Hepatocyte (in vitro differentiated cells): ENCODE results near the gene RBBP4. TPM values are rescaled to one million over a fixed set of nuclear protein-coding genes. Genes with fewer than 3 reads are reported as not detected.
"Not testable (repeated sequence)": the region's sequence is repeated elsewhere in the genome, so short reads cannot be mapped to it uniquely, and the experiment has no call there.

Source experiments
- DNase-seq: peaks from one replicate; pipeline ENCODE4 v3.0.0-alpha.2; 2016; ENCODE audit warnings: low spot score
- H2AFZ ChIP-seq: fragments of 200-600 bp; sonication (generic); 2 replicates; pipeline ENCODE4 v1.6.0; 2016; ENCODE audit warnings: antibody characterized with exemption, mild to moderate bottlenecking
- H3K27ac ChIP-seq: fragments of 200-600 bp; sonication (generic); 2 replicates; pipeline ENCODE4 v1.5.1; 2016; ENCODE audit warnings: mild to moderate bottlenecking
- H3K27me3 ChIP-seq: fragments of 200-600 bp; sonication (generic); 2 replicates; pipeline ENCODE4 v1.6.1; 2016
- H3K36me3 ChIP-seq: fragments of 200-600 bp; sonication (generic); replicated peaks from 2 replicates; pipeline ENCODE4 v1.5.1; 2016; ENCODE audit warnings: low read depth; ENCODE audit not compliant: insufficient read depth
- H3K4me1 ChIP-seq: fragments of 200-600 bp; sonication (generic); 2 replicates; pipeline ENCODE4 v1.5.1; 2016; ENCODE audit warnings: mild to moderate bottlenecking, moderate library complexity; ENCODE audit not compliant: insufficient read depth
- H3K4me2 ChIP-seq: fragments of 200-600 bp; sonication (generic); 2 replicates; pipeline ENCODE4 v1.6.0; 2016
- H3K4me3 ChIP-seq: fragments of 200-600 bp; sonication (generic); 2 replicates; pipeline ENCODE4 v1.5.1; 2016; ENCODE audit warnings: mild to moderate bottlenecking
- H3K79me2 ChIP-seq: fragments of 200-600 bp; sonication (generic); 2 replicates; pipeline ENCODE4 v1.6.0; 2017; ENCODE audit warnings: mild to moderate bottlenecking
- H3K9me2 ChIP-seq: fragments of 200-600 bp; sonication (generic); replicated peaks from 2 replicates; pipeline ENCODE4 v1.6.0; 2017; ENCODE audit warnings: mild to moderate bottlenecking; ENCODE audit not compliant: insufficient read depth
- H3K9me3 ChIP-seq: fragments of 200-600 bp; sonication (generic); 2 replicates; pipeline ENCODE4 v1.5.1; 2016; ENCODE audit warnings: low read depth, mild to moderate bottlenecking
- H4K20me1 ChIP-seq: fragments of 200-600 bp; sonication (generic); 2 replicates; pipeline ENCODE4 v1.6.0; 2016; ENCODE audit warnings: mild to moderate bottlenecking; ENCODE audit not compliant: insufficient read depth, poor library complexity, severe bottlenecking
- CTCF ChIP-seq: fragments of 200-600 bp; sonication (generic); IDR thresholded peaks from 2 replicates; pipeline ENCODE4 v1.5.1; 2016; ENCODE audit warnings: antibody characterized with exemption, mild to moderate bottlenecking; ENCODE audit not compliant: poor library complexity
- EZH2 ChIP-seq: fragments of 200-600 bp; sonication (generic); IDR thresholded peaks from 2 replicates; pipeline ENCODE4 v1.6.1; 2016; ENCODE audit warnings: antibody characterized with exemption, mild to moderate bottlenecking, borderline replicate concordance
- EZH2phosphoT487 ChIP-seq: fragments of 200-600 bp; sonication (generic); IDR thresholded peaks from one replicate; pipeline ENCODE4 v1.6.1; 2018; ENCODE audit warnings: antibody characterized with exemption, mild to moderate bottlenecking, low read depth, moderate library complexity; ENCODE audit not compliant: unreplicated experiment, severe bottlenecking
- WGBS: methylation state at CpG from one replicate; pipeline ENCODE4 v1.1.6; 2016; ENCODE audit warnings: low lambda C conversion rate; ENCODE audit errors: missing lambda C conversion rate; 5-methylcytosine and 5-hydroxymethylcytosine counted together
- polyA plus RNA-seq: library from polyadenylated mRNA; unstranded; fragments of >200 nt; fragmentation: Nextera tagmentation; extraction: Ambion mirVana; gene quantifications from 2 replicates; pipeline ENCODE4 v1.2.1, GENCODE V29; 2016
- total RNA-seq: library from RNA; depleted of rRNA; stranded (reverse); fragments of >200 nt; gene quantifications from 2 replicates; pipeline ENCODE4 v1.2.3, GENCODE V29; 2014

Gene RBBP4
- total and polyA plus RNA-seq, 2 experiments from 2014 or later, result 139 to 177 TPM

DNA sequence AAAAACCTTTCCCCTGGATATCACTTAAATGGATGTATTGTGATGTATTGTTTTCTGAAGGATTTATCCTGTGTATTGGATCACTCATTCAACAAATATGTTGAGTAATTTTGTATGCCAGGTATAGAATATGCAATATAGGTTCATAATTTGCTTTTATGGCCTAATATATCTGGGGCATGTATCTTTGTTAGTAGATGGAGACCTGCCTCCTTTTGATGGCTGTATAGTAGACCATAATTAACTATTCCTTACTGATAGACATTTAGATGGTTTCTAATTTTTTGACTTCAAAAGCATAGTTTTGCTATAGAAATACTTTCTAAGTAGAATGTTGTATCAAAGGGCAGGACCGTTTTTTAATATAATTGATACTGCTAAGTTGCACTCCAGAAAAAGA, 8.6 kb downstream of the RBBP4 start:
- DNase-seq, result no peak
- no peak overlapping the region for H2AFZ ChIP-seq
- H3K9me3 ChIP-seq, result no peaks in the 10 kb centered on the region
- H4K20me1 ChIP-seq, result peaks cover 26% of the 10 kb centered on the region
- no peaks in the 10 kb centered on the region for H3K9me2 ChIP-seq
- TF ChIP-seq EZH2 (no peak), CTCF (no peak), EZH2phosphoT487 (no peak)
- H3K36me3 ChIP-seq, result no peaks in the 10 kb centered on the region
- peaks cover 8% of the 10 kb centered on the region for H3K4me1 ChIP-seq
- H3K79me2 ChIP-seq, result peaks cover 88% of the 10 kb centered on the region
- no peak overlapping the region for H3K4me3 ChIP-seq
- H3K27ac ChIP-seq, result no peak overlapping the region
- no peaks in the 10 kb centered on the region for H3K27me3 ChIP-seq
- no peak overlapping the region for H3K4me2 ChIP-seq
- 97% methylated on average over 1 of the region's 1 CpG for whole genome bisulfite sequencing

- TF ChIP-seq CTCF, result no peak
- TF ChIP-seq EZH2phosphoT487, result no peak
- TF ChIP-seq EZH2, result no peak
- H3K36me3 ChIP-seq, result no peaks in the 10 kb centered on the region
- no peak for DNase-seq
These were observed 14.9 kb downstream of the RBBP4 start for GRCh38 chr1:32665915-32666314.

GRCh38 chr1:32666901-32667566, 16.0 kb downstream of the RBBP4 start:
- Histone ChIP-seq H3K79me2 (peaks cover 67% of the 10 kb centered on the region), H4K20me1 (peaks cover 7% of the 10 kb centered on the region), H3K9me3 (no peaks in the 10 kb centered on the region), H3K27ac (no peak overlapping the region), H3K4me2 (no peak overlapping the region), H3K9me2 (no peaks in the 10 kb centered on the region), H3K36me3 (no peaks in the 10 kb centered on the region), H3K4me3 (no peak overlapping the region), H2AFZ (no peak overlapping the region), H3K4me1 (no peaks in the 10 kb centered on the region), H3K27me3 (no peaks in the 10 kb centered on the region)
- DNase-seq, result peak; percentile 34
- TF ChIP-seq EZH2phosphoT487 (no peak), CTCF (no peak), EZH2 (no peak)
- WGBS, result 71% methylated on average over 12 of the region's 12 CpGs

More at GRCh38 chr1:32665915-32666314, 14.9 kb downstream of the RBBP4 start:
- peaks cover 7% of the 10 kb centered on the region for H4K20me1 ChIP-seq
- H3K4me1 ChIP-seq, result no peaks in the 10 kb centered on the region
- no peak overlapping the region for H3K27ac ChIP-seq
- 44% methylated on average over 1 of the region's 1 CpG for WGBS
- H3K4me3 ChIP-seq, result no peak overlapping the region
- H2AFZ ChIP-seq, result no peak overlapping the region
- H3K9me3 ChIP-seq, result no peaks in the 10 kb centered on the region
- no peak overlapping the region for H3K4me2 ChIP-seq
- no peaks in the 10 kb centered on the region for H3K27me3 ChIP-seq
- peaks cover 75% of the 10 kb centered on the region for H3K79me2 ChIP-seq
- H3K9me2 ChIP-seq, result no peaks in the 10 kb centered on the region

DNA sequence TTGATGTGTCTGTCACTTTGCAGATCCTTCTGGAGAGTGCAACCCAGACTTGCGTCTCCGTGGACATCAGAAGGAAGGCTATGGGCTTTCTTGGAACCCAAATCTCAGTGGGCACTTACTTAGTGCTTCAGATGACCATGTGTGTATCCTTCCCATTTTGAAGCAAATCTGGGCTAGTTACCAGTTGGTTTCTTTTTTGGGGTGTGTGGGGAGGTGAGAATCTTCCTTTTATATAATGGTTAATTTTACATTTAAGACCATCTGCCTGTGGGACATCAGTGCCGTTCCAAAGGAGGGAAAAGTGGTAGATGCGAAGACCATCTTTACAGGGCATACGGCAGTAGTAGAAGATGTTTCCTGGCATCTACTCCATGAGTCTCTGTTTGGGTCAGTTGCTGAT, 17.7 kb downstream of the RBBP4 start:
- H3K4me1 ChIP-seq, H4K20me1 ChIP-seq, H3K4me3 ChIP-seq, DNase-seq, H3K27me3 ChIP-seq, H2AFZ ChIP-seq, H3K36me3 ChIP-seq, H3K4me2 ChIP-seq, H3K9me3 ChIP-seq, H3K27ac ChIP-seq, H3K9me2 ChIP-seq: not testable (repeated sequence)
- H3K79me2 ChIP-seq, result peaks cover 63% of the 10 kb centered on the region
- WGBS, result 95% methylated on average over 5 of the region's 5 CpGs
